NCI-H69 (cell line): ENCODE results near the gene MRPL1.
A peak's percentile ranks its signal among the peaks of the same experiment; 100 is the strongest.

Experiments used
- DNase-seq: peaks from one replicate; lab custom pipeline; 2025; lab: John Stamatoyannopoulos, UW

MRPL1 gene

DNA sequence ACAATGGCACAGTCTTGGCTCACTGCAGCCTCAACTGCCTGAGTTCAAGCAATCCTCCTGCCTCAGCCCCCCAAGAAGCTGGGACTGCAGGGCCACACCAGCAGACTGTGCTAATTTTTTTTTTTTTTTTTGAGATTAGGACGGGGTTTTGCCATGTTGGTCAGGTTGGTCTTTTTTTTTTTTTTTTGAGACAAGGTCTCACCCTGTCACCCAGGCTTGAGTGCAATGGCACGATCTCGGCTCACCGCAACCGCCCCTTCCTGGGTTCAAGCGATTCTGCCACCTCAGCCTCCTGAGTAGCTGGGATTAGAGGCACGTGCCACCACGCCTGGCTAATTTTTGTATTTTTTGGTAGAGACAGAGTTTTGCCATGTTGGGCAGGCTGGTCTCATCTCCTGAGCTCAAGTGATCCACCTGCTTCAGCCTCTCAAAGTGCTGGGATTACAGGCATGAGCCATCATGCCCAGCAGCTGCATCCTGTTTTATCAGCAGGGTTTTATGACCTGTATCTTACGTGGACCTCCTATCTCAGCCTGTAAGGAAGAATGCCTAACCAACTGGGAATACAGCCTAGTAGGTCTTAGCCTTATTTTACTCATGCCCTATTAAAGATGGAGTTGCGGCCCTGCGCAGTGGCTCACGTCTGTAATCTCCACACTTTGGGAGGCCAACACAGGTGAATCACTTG is 13.2 kb upstream of the MRPL1 start:
- no peak for DNase-seq

DNA sequence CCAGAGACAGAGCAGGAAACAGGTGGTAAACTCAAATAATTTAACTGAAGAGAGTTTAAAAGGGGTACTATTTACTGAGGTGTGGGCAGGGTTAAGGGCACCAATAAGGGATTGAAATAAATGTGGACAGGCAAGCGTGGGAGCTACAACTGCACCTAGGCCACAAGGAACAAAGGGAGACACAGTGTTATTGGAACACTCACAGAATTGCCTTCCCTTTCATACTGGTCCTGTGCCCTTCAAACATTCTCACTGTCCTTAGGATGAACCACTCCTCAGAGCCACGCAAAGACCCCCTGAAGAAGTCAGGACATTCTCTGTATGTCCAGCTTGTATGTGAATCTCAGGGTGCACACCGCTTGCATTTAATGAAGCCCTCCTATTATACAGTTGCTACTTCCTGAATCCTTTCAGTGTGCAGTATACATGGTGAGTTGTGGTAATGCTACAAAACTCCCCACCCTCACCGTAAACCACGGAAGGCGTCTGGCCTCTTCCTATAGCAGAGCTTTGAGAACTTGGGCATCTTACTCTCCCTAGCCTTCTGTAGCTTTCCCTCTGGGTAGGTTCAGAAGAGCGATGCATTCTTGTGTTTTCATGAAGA is 9.6 kb upstream of the MRPL1 start:
- no peak for DNase-seq

DNA sequence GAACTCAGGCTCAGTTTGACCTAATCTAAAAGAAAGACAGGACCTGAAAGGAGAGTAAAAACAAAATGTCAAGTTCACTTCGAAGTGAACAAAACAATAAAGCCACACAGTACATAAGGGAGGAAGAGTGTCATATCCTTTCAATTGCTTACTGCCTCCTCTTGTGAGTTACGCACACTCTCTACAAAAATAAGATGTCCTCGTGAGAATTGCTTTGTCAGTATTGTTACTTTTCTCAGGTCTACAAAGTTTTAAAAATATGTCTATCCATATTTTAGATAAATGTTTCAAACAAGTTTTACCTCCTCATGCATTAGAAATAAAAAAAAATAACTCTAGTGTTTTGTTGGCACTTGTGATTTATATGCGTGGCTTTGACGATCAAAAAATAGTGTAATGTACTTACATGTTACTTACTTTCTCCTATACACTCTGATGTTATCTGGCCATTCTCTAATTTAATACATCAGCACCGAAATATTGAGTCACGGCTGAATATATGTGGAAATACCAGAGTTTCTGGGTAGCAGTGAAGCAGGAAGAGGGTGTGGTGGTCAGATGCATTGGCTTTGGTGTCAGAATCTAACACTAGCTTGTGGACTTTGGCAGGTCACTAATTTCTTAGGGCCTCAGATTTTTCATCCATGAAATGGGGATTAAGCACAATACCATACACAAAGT is 8.1 kb upstream of the MRPL1 start:
- DNase-seq: no peak

DNA sequence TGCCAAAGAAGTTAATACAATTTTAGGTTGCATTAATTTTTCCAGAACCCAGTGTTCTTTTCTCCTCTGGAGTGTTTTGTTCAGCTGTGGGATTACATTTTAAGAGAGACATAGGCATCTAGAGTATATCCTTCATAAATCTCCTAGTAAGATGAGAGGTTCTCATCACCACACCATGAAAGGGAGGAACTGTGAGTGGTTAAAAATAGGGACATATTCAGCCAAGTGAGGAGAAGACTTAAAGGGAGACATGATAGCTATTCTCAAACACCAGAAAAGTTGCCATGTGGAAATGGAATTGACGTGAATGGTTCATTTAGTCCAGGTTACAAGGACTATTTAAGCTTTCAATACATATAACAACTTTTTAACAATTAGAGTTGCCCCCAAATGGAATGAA is 6.5 kb upstream of the MRPL1 start:
- no peak for DNase-seq

DNA sequence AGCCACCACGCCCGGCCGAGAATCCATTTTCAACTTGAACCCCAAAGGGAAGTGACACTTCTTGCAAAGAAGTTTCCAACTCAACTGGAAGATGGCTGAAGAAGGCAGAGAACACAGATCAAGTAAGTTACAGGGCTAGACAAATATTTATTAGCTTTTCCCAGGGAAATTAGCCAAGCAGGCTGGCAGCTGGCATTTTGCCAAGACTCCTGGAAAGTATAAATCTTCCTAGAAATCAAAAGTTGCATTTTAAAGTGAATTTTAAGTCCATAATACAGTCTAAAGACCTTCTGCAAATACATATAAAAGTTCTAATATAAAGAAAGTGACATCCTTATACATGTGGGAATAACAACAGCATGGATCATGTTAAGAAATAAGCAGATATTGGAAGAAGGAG is 3.4 kb upstream of the MRPL1 start:
- no peak for DNase-seq

DNA sequence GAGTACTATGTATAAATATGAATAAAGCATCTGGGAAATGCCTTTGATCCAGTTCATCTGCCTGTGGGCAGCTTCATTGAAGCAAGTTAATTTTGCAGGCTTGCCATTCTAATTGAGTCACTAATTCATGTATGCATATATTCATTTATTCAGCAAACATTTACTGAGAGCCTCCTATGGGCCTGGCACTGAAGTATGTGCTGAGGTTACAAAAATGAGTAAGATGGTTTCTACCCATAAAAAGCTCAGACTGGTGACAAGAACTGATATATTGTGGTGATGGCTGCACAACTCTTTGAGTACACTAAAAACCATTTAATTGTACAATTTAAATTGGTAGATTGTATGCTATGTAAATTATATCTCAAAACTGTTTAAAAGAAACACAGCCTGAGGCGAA is 1.1 kb upstream of the MRPL1 start:
- peak; percentile 40 for DNase-seq

DNA sequence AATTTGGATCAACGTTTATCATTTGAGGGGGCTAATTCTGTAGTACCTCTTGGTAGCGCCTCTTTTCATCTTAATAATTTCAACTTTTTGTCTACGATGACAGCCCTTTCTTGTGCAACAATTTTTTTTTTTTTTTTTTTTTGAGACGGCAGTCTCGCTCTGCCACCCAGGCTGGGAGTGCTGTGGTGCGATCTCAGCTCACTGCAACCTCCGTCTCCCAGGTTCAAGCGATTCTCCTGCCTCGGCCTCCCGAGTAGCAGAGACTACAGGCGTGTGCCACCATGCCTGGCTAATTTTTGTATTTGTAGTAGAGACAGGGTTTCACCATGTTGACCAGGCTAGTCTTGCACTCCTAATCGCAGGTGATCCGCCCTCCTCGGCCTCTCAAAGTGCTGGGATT is 711 bp downstream of the MRPL1 start:
- DNase-seq: peak; percentile 22

DNA sequence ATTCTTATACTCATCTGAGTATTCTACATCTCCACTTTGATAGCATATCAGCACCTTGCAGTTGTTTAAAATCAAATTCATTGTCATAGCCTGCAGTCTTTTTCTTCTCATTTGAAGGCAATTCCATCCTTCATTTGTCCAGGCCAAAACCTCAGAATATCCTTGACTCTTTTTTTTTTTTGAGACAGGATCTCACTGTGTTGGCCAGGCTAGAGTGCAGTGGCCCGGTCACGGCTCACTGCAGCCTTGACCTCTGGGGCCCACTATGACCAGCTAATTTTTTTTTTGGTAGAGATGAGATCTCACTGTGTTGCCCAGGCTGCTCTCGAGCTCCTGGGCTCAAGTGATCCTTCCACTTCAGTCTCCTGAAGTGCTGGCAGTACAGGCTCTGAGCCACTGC is 2.6 kb downstream of the MRPL1 start:
- DNase-seq: no peak

DNA sequence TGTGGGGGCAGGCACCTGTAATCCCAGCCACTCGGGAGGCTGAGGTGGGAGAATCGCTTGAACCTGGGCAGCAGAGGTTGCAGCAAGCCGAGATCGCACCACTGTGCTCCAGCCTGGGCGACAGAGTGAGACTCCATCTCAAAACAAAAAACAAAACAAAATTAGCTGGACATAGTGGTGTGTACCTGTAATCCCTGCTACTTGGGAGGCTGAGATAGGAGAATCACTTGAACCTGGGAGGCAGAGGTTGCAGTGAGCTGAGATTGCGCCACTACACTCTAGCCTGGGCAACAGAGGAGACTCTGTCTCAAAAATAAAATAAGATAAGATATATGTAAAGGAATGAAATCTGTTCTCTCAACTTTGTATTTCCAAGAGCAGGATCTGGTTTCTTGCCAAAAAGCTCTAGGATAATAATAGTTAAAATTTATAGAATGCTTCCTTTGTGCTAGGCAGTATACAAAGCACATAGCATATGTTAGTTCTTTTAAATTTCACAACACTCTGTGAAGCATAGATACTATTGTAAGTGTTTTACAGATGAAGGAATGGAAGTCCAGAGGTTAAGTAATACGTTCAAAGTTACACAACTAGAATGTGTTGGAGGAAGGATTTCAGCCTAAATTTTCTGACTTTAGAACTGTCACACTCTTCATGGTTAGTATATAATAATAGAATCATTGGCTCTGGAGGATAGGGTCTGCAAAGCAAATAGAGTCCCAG is 10.3 kb downstream of the MRPL1 start:
- no peak for DNase-seq

DNA sequence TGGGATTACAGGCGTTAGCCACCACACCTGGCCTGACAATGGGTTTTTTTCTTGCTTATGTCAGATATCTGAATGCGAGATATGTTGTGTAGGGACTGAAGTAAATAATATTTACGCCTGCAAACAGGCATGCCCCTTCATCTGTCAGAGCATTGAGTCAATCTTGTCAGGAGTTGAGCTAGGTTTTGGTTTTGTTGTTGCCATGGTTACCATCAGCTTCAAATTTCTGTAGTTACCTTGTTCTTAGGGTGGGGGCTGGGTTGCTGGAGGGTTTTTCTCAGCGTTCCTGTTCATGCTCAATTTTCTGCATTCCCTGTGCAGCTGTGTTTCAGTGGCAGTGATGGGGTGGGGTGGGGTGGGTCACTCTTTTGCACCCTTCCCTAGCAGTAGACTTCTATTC is 14.5 kb downstream of the MRPL1 start:
- DNase-seq: no peak

DNA sequence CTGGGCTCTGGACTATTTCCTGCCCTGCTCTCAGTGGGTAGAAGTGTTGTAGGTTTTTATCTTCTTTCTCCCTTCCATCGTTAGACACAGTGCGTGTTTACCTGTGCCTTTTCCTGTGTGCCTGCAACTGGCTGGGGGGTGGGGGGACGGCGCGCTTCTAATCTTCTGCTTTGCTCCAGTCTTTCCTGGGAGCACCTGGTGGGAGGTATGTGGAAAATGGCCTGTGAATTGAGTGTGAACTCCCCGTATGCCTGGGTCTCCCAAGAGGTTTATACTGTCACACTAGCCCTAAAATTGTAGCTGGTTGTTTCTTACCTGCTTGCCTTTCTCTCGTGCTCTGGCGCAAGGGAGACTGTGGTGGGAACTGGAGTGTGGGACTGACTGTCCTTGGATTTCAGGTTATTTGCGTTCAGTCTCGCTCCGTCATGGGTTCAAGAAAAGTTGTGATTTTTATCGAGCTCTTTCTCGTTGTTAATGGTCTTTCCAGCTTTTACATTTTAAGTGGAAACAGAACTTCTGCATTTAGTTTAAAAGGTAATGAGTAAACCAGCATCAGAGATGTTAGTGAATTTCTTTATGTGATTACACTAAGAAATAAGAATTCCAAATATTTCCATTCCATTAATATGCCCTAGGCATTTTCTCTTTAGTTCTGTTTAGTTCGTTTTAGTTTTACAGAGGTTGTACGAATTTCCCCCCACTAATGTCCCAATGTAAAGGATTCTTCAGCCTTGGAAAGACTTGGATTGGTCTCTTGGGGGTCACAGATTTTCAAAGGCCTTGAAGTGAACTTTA is 15.3 kb downstream of the MRPL1 start:
- no peak for DNase-seq

DNA sequence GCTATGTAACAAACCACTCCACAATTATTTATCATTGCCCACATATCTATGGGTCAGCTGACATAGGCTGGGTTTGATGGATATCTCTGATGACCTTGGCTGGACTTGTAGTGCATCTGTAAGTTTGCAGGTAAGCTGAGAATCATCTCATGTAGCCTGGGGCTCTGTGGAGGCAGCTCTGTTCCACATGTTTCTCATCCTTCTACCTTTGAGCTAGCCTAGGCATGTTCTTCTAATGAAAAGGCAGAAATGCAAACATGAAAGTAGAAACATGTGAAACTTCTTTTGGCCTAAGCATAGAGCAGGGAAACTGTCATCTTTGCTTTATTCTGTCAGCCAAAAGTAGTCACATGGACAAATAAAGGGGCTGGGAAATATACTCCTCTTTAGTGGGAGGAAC is 18.2 kb downstream of the MRPL1 start:
- peak; percentile 8 for DNase-seq

DNA sequence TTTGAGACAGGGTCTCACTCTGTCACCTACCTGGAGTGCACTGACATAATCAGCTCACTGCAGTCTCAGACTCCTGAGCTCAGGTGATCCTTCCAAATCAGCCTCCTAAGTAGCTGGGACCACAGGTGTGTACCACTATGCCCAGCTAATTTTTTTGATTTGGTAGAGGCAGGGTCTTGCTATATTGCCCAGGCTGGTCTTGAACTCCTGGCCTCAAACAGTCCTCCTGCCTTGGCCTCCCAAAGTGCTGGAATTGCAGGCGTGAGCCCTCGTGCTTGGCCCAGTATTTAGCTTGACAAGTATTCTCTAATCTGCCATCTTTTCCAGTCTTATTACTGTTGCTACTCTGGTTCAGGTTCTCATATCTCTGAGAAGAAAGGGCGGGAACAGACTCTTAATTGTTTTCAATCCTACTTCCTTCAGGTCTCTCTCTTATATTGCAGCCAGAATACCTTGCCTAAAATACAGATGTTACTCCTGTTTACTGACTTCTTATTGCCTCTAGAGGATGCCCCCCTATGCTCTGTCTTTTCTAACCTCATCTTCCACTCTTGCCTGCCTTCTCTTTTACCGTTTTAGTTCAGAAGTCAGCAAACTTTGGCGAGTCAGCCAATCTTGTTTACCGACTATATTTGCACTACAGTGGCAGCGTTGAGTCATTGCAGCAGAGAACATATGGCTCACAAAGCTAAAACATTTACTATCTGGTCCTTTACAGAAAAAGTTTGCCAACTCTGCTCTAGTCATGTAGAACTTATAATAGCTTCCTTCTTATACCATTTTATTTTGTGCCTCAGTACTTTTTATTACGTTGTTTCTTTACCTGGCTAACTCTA is 19.0 kb downstream of the MRPL1 start:
- no peak for DNase-seq

DNA sequence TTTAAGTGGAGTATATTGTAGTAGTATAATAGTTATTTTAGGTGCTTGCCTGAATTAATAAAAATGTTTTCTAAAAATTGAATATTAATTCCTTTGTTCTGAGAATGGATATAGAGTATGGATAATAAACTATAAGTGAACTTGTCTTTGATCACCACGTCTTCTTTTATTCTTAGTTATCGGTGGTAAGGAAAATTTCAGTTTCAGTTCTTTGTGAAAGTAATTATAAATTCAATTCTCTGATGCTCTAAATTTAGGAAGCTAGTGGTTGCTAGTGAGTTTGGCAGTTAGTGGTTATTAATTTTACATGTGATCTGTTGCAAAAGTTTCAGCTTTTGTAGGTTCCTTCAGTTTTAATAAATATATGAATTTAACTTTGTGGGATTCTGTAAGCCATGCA is 30.8 kb downstream of the MRPL1 start:
- DNase-seq: no peak

DNA sequence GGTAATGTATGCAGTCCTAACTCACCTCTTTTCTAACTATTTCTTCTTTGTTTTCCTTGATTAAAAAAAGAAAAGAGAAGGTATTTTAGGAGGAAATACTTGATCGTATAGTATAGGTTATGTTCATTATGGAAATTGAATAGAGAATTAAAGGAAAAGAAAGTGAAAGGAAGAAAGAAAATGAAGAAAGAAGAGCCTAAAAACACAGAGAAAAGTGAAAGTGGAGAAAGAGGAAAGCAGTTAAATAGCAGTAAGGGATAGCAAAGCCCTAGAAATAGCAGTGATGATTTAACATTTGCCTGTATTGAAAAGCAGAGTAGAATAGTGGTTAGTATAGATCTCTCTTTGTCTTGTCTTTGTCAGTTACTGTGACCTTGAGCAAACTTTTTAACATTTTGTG is 37.0 kb downstream of the MRPL1 start:
- no peak for DNase-seq

DNA sequence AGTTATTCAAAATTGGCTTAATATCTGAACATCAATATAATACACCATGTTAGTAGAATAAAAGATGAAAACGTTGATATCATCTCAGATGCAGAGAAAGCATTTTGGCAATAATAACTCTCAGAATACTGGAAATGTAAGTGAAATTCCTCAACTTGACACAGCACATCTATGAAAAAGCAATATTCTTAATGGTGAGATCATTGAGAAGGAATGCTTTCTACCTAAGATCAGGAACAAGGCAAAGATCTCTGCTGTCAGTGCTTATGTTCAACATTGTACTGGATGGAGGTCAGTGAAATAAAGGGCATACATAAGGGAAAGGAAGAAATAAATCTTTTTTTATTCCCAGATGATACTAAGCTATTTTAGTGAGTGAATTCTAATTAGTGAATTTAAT is 40.6 kb downstream of the MRPL1 start:
- no peak for DNase-seq

DNA sequence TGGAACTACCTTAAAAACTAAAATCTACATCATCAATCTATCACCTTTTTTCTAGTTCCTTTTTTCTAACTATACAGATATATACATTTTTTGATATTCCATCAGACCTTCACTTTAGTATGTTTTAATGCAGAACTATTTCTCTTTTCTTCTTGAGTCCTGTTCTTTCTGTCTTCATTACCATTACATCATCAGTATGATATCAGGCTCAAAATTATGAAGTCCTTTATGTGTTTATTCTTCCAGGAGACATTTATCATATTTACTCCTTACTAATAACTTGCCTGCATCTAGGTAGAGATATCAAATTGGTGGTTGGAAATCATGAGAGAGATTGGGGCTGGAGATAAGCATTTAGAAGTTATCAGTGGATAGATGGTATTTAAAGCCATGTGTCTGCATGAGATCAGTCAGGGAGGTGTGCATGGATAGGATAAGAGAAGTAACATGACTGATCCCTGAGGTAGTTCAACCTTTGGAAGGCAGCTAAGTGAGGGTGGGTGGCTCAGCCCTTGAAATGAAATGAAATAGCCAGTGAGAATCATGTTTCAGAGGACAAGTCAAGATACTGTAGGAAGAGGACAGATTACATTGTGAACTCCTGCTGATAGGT is 43.1 kb downstream of the MRPL1 start:
- no peak for DNase-seq

DNA sequence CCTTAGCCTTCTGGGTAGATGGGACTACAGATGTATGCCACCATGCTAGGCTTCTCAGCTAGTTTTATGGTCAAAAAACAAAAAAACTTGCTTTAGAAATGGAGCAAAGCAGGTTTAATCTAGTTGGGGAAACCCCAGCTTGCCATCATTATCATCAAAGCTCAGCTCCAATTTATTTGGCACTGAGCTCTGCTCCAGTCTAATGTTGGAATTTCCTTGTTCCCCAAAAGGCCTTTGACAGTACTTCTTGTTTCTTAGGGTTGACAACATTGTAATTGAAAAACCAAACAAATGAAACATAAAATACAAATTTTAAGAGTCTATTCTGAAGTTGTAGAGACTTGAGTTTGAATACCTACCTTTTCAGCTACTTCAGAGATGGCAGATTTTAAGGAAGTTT is 48.0 kb downstream of the MRPL1 start:
- DNase-seq: no peak

DNA sequence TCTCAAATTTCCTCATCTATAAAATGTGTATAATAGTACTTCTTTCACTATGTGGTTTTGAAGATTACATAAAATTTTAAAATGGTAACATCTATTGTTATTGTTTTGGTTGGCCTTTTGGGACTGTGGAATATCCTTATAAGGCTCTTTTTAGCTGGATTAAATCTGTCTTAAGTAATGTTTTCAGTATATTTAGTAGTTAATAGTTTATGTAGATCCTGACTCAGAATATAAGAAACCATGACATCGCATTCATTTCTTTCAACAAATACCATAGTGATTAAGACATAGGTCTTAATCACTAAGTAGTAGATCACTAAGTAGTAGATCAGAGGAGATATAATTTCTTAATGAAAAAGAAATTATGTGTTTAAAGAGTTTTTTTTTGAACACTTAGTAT is 48.5 kb downstream of the MRPL1 start:
- DNase-seq: no peak

DNA sequence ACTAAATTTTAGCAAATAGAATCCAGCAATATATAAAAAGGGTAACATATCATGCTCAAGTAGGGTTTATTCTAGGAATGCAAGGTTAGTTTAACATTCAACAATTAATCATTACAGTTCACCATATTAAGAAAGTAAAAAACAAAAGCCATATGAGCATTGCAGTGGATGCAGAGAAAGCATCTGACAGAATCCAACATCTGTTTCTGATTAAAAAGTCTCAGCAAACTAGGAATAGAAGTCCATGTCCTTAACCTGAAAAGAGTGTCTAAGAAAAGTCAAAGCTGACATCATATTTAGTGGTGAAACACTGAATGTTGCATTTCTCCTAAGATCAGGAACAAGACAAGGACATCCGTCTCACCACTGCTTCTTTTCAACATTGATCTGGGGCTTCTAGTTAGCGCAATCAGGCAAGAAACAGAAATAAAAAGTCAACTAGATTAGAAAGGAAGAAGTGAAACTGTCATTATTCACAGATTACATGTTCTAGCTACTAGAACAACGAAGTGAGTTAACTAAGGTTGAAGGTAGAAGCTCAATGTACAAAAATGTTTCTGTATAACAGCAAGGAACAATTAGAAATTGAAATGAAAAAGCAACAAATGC is 49.3 kb downstream of the MRPL1 start:
- no peak for DNase-seq
